K562 (cell line): ENCODE data around the gene SIGLEC11. TPM values are rescaled to one million over a fixed set of nuclear protein-coding genes. Genes with fewer than 3 reads are reported as not detected.

ENCODE experiments used
- ARID2 ChIP-seq: fragments of 450-650 bp; IDR thresholded peaks from 2 replicates; pipeline ENCODE4 v1.6.1; 2017; ENCODE audit warnings: antibody characterized with exemption, mild to moderate bottlenecking
- CEBPB ChIP-seq: fragments of 450-650 bp; IDR thresholded peaks from 2 replicates; pipeline ENCODE4 v1.6.1; 2016; ENCODE audit warnings: missing genetic modification characterization, missing compliant biosample characterization
- CREBBP ChIP-seq: IDR thresholded peaks from one replicate; pipeline ENCODE4 v1.6.1; 2012; ENCODE audit warnings: low read depth, mild to moderate bottlenecking, control low read depth, inconsistent platforms, low read length
- CREM ChIP-seq: IDR thresholded peaks from 2 replicates; pipeline ENCODE4 v1.6.1; 2014; ENCODE audit warnings: antibody characterized with exemption, low read depth
- ELF4 ChIP-seq: fragments of 450-650 bp; formaldehyde crosslinking; IDR thresholded peaks from 2 replicates; pipeline ENCODE4 v1.4.0; 2022; ENCODE audit warnings: missing genetic modification characterization
- HDAC6 ChIP-seq: IDR thresholded peaks from 2 replicates; pipeline ENCODE4 v1.6.1; 2012; ENCODE audit warnings: low read depth, mild to moderate bottlenecking, control low read depth, inconsistent platforms, low read length, moderate library complexity
- KAT8 ChIP-seq: fragments of 450-650 bp; IDR thresholded peaks from 2 replicates; pipeline ENCODE4 v1.6.1; 2016; ENCODE audit warnings: low read depth, mild to moderate bottlenecking
- MEF2D ChIP-seq: conservative IDR thresholded peaks from 2 replicates; pipeline ENCODE4 v1.6.1; 2016; ENCODE audit warnings: low read depth, missing genetic modification characterization, missing compliant biosample characterization
- POLR2A ChIP-seq: fragments of 450-650 bp; conservative IDR thresholded peaks from 2 replicates; pipeline ENCODE4 v1.6.1; 2016
- PTBP1 ChIP-seq: fragments of 200-400 bp; formaldehyde crosslinking; IDR thresholded peaks from 2 replicates; pipeline ENCODE4 v1.6.1; 2017; ENCODE audit warnings: low read depth, low read length
- SAP30 ChIP-seq: fragments of 200-600 bp; sonication (generic); IDR thresholded peaks from 2 replicates; pipeline ENCODE4 v1.6.1; 2012; ENCODE audit warnings: borderline replicate concordance, low read depth, mild to moderate bottlenecking, moderate library complexity, low read length, control low read depth, inconsistent platforms; ENCODE audit not compliant: insufficient read depth, poor library complexity, severe bottlenecking
- THAP7 ChIP-seq: fragments of 250-450 bp; sonication (Bioruptor Pico); IDR thresholded peaks from 2 replicates; pipeline ENCODE4 v1.5.0; 2021
- ZFP36 ChIP-seq: fragments of 150-350 bp; IDR thresholded peaks from 2 replicates; pipeline ENCODE4 v1.6.1; 2018; ENCODE audit warnings: low read length, low read depth; ENCODE audit not compliant: partially characterized antibody
- ZNF766 ChIP-seq: fragments of 200-800 bp; sonication (Bioruptor generic); conservative IDR thresholded peaks from 2 replicates; pipeline ENCODE4 v1.6.1; 2016; ENCODE audit warnings: missing genetic modification characterization, missing compliant biosample characterization
- ZSCAN29 ChIP-seq: fragments of 450-650 bp; IDR thresholded peaks from 2 replicates; pipeline ENCODE4 v1.6.1; 2017
- polyA plus RNA-seq, 8 experiments: library from polyadenylated mRNA; depleted of rRNA in 4 of 8; stranded (reverse) in 5 of 8; unstranded in 3 of 8; fragments of >200 nt; fragmentation: Nextera tagmentation in 2 of 8; fragmentation: Illumina TruSeq in 1 of 8; extraction: Ambion mirVana in 2 of 8; extraction: Trizol in 1 of 8; gene quantifications; 2 replicates each; pipeline versions ENCODE4 v1.2.1 to v1.2.3, GENCODE V29; 2011 to 2014; ENCODE audit warnings: inconsistent platforms in 1 of 8, missing spikeins in 1 of 8
- total RNA-seq, 7 experiments: library from RNA; depleted of rRNA in 6 of 7; stranded (reverse); fragments of >200 nt in 6 of 7; fragmentation: Illumina TruSeq in 2 of 7; extraction: Trizol in 2 of 7; gene quantifications; 2 replicates each; pipeline versions ENCODE4 v1.2.1 to v1.2.3, GENCODE V29; 2011 to 2021; ENCODE audit warnings: low replicate concordance in 1 of 7
- TF ChIP-seq, protein P1 (sequence below): sonication (generic); formaldehyde crosslinking; IDR thresholded peaks from 2 replicates; pipeline ENCODE4 v1.8.1; 2023; ENCODE audit warnings: mild to moderate bottlenecking, missing genetic modification reagents, moderate library complexity
- TF ChIP-seq, protein P2 (sequence below): sonication (generic); formaldehyde crosslinking; IDR thresholded peaks from 2 replicates; pipeline ENCODE4 v1.4.0; 2020; ENCODE audit warnings: mild to moderate bottlenecking, missing genetic modification reagents
- TF ChIP-seq, protein P3 (sequence below): fragments of 450-650 bp; formaldehyde crosslinking; IDR thresholded peaks from 2 replicates; pipeline ENCODE4 v1.4.0; 2022; ENCODE audit warnings: mild to moderate bottlenecking, moderate library complexity
- TF ChIP-seq, protein P4 (sequence below): sonication (generic); formaldehyde crosslinking; IDR thresholded peaks from 2 replicates; pipeline ENCODE4 v1.8.1; 2023; ENCODE audit warnings: mild to moderate bottlenecking, missing genetic modification reagents
- TF ChIP-seq, protein P5 (sequence below): sonication (generic); formaldehyde crosslinking; IDR thresholded peaks from 2 replicates; pipeline ENCODE4 v1.8.0; 2023; ENCODE audit warnings: mild to moderate bottlenecking, missing genetic modification reagents

SIGLEC11 gene
- total and polyA plus RNA-seq, 9 of the 15 experiments (the other 6 are each of a cell fraction or from before 2014, with no cell fraction given) = not detected

- TF ChIP-seq CREBBP (no peak), ZSCAN29 (peak; percentile 91), SAP30 (peak; percentile 2), CEBPB (tag) (no peak), PTBP1 (no peak), ZNF766 (CRISPR knock-in tag) (peak; percentile 57), THAP7 (CRISPR knock-in tag) (peak; percentile 85; the same call in 1 of the 2 replicates), ZFP36 (peak; percentile 3), ARID2 (0 out of 2 replicates have a peak, but pooled peaks have one; percentile 20), MEF2D (tag) (no peak), HDAC6 (no peak), ELF4 (CRISPR knock-in tag) (peak; percentile 73; the same call in 1 of the 2 replicates), CREM (0 out of 2 replicates have a peak, but pooled peaks have one; percentile 28), KAT8 (no peak), POLR2A (peak; percentile 97)
- TF ChIP-seq, protein P1, sequence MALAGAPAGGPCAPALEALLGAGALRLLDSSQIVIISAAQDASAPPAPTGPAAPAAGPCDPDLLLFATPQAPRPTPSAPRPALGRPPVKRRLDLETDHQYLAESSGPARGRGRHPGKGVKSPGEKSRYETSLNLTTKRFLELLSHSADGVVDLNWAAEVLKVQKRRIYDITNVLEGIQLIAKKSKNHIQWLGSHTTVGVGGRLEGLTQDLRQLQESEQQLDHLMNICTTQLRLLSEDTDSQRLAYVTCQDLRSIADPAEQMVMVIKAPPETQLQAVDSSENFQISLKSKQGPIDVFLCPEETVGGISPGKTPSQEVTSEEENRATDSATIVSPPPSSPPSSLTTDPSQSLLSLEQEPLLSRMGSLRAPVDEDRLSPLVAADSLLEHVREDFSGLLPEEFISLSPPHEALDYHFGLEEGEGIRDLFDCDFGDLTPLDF (CRISPR knock-in tag) = peak; percentile 88
- TF ChIP-seq, protein P2, sequence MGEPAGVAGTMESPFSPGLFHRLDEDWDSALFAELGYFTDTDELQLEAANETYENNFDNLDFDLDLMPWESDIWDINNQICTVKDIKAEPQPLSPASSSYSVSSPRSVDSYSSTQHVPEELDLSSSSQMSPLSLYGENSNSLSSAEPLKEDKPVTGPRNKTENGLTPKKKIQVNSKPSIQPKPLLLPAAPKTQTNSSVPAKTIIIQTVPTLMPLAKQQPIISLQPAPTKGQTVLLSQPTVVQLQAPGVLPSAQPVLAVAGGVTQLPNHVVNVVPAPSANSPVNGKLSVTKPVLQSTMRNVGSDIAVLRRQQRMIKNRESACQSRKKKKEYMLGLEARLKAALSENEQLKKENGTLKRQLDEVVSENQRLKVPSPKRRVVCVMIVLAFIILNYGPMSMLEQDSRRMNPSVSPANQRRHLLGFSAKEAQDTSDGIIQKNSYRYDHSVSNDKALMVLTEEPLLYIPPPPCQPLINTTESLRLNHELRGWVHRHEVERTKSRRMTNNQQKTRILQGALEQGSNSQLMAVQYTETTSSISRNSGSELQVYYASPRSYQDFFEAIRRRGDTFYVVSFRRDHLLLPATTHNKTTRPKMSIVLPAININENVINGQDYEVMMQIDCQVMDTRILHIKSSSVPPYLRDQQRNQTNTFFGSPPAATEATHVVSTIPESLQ = no peak; the same call in 1 of the 2 replicates
- TF ChIP-seq, protein P3, sequence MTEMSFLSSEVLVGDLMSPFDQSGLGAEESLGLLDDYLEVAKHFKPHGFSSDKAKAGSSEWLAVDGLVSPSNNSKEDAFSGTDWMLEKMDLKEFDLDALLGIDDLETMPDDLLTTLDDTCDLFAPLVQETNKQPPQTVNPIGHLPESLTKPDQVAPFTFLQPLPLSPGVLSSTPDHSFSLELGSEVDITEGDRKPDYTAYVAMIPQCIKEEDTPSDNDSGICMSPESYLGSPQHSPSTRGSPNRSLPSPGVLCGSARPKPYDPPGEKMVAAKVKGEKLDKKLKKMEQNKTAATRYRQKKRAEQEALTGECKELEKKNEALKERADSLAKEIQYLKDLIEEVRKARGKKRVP (CRISPR knock-in tag) = peak; percentile 93
- TF ChIP-seq, protein P4, sequence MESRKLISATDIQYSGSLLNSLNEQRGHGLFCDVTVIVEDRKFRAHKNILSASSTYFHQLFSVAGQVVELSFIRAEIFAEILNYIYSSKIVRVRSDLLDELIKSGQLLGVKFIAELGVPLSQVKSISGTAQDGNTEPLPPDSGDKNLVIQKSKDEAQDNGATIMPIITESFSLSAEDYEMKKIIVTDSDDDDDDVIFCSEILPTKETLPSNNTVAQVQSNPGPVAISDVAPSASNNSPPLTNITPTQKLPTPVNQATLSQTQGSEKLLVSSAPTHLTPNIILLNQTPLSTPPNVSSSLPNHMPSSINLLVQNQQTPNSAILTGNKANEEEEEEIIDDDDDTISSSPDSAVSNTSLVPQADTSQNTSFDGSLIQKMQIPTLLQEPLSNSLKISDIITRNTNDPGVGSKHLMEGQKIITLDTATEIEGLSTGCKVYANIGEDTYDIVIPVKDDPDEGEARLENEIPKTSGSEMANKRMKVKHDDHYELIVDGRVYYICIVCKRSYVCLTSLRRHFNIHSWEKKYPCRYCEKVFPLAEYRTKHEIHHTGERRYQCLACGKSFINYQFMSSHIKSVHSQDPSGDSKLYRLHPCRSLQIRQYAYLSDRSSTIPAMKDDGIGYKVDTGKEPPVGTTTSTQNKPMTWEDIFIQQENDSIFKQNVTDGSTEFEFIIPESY = peak; percentile 67
- TF ChIP-seq, protein P5, sequence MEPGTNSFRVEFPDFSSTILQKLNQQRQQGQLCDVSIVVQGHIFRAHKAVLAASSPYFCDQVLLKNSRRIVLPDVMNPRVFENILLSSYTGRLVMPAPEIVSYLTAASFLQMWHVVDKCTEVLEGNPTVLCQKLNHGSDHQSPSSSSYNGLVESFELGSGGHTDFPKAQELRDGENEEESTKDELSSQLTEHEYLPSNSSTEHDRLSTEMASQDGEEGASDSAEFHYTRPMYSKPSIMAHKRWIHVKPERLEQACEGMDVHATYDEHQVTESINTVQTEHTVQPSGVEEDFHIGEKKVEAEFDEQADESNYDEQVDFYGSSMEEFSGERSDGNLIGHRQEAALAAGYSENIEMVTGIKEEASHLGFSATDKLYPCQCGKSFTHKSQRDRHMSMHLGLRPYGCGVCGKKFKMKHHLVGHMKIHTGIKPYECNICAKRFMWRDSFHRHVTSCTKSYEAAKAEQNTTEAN (CRISPR knock-in tag) = peak; percentile 47; the same call in 1 of the 2 replicates
These were observed 31.8 kb downstream of the SIGLEC11 start, which contains the start of the genes ATF5 and NUP62 (continued) for GRCh38 chr19:49929121-49929610.
